Gastrocnemius medialis (tissue), 4 donors: ENCODE measurements around the gene C17orf58. TPM values are rescaled to one million over a fixed set of nuclear protein-coding genes. Genes with fewer than 3 reads are reported as not detected.
"Not testable (repeated sequence)": the region's sequence is repeated elsewhere in the genome, so short reads cannot be mapped to it uniquely, and the experiment has no call there.

ENCODE experiments used
- ATAC-seq, 2 donors: fragments of 150-250 bp; one replicate each; pipeline ENCODE4 v1.9.1; 2016
- DNase-seq, 2 donors: peaks; one replicate each; pipeline ENCODE4 v3.0.0-alpha.2; 2019
- H3K27ac ChIP-seq, 4 donors: fragments of 200-600 bp; sonication (generic); 1 replicate in 1 of 4; 2 replicates in 3 of 4; pipeline ENCODE4 v1.5.1; 2016 to 2018; ENCODE audit warnings: mild to moderate bottlenecking in 2 of 4, moderate library complexity in 1 of 4
- H3K27me3 ChIP-seq, 3 donors: fragments of 200-600 bp; sonication (generic) in 2 of 3; 1 replicate in 1 of 3; 2 replicates in 2 of 3; pipeline versions ENCODE4 v1.5.1 to v1.6.0; 2016 to 2019; ENCODE audit warnings: mild to moderate bottlenecking in 1 of 3, moderate library complexity in 1 of 3
- H3K36me3 ChIP-seq, 2 donors: fragments of 200-600 bp; sonication (generic) in 1 of 2; one replicate each; pipeline ENCODE4 v1.5.1; 2017 to 2018
- H3K4me1 ChIP-seq, 2 donors: fragments of 200-600 bp; sonication (generic) in 1 of 2; one replicate each; pipeline ENCODE4 v1.5.1; 2016 to 2017; ENCODE audit warnings: mild to moderate bottlenecking in 2 of 2
- H3K4me3 ChIP-seq, 4 donors: fragments of 200-600 bp; sonication (generic) in 3 of 4; 1 replicate in 1 of 4; 2 replicates in 3 of 4; pipeline ENCODE4 v1.5.1; 2016 to 2019; ENCODE audit warnings: mild to moderate bottlenecking in 2 of 4
- H3K9me3 ChIP-seq, 3 donors: fragments of 200-600 bp; sonication (generic) in 2 of 3; 1 replicate in 1 of 3; 2 replicates in 2 of 3; pipeline ENCODE4 v1.5.1; 2016 to 2019
- POLR2A ChIP-seq, 2 donors: fragments of 450-650 bp; IDR thresholded peaks; one replicate each; pipeline ENCODE4 v1.6.1; 2017; ENCODE audit warnings: antibody characterized with exemption in 2 of 2, mild to moderate bottlenecking in 2 of 2, moderate library complexity in 2 of 2
- in situ Hi-C, 4 donors: fragments of 200-750 bp; cut with MboI; loops; one replicate each; pipeline versions ENCODE4 v1.15.0 to v1.8.0; 2017; ENCODE audit warnings: low sequenced_read_pairs in 4 of 4
- intact Hi-C: fragments of 100-400 bp; cut with DNase I; formaldehyde crosslinking; loops from one replicate; pipeline ENCODE4 v1.15.1; 2023; ENCODE audit warnings: low total_unique reads
- total RNA-seq, 4 donors: library from RNA; depleted of rRNA; stranded (reverse); fragments of >200 nt; gene quantifications; one replicate each; pipeline versions ENCODE4 v1.1.0 to v1.2.3, GENCODE V29; 2016
- TF ChIP-seq, protein P1 (sequence below), 5 experiments: fragments of 450-650 bp in 3 of 5; fragments of 200-600 bp in 2 of 5; sonication (generic) in 2 of 5; IDR thresholded peaks in 4 of 5; conservative IDR thresholded peaks in 1 of 5; 1 replicate in 4 of 5; 2 replicates in 1 of 5; pipeline ENCODE4 v1.5.1; 2016 to 2019; ENCODE audit warnings: antibody characterized with exemption in 5 of 5, mild to moderate bottlenecking in 3 of 5, moderate library complexity in 3 of 5

Gene C17orf58
- total RNA-seq, 4 donors from 2014 or later, result 1.5 to 9.0 (median 5.6) TPM

- in situ Hi-C loops (no loop called here), intact Hi-C loops (no loop called here)
- no peak overlapping the region for H3K27ac ChIP-seq
- no peaks in the 10 kb centered on the region for H3K4me1 ChIP-seq
- no peak for ATAC-seq
- H3K27me3 ChIP-seq, result no peaks in the 10 kb centered on the region
- TF ChIP-seq, protein P1, sequence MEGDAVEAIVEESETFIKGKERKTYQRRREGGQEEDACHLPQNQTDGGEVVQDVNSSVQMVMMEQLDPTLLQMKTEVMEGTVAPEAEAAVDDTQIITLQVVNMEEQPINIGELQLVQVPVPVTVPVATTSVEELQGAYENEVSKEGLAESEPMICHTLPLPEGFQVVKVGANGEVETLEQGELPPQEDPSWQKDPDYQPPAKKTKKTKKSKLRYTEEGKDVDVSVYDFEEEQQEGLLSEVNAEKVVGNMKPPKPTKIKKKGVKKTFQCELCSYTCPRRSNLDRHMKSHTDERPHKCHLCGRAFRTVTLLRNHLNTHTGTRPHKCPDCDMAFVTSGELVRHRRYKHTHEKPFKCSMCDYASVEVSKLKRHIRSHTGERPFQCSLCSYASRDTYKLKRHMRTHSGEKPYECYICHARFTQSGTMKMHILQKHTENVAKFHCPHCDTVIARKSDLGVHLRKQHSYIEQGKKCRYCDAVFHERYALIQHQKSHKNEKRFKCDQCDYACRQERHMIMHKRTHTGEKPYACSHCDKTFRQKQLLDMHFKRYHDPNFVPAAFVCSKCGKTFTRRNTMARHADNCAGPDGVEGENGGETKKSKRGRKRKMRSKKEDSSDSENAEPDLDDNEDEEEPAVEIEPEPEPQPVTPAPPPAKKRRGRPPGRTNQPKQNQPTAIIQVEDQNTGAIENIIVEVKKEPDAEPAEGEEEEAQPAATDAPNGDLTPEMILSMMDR (IDR thresholded peaks at IDR 0.05 in 4 of 5, conservative IDR thresholded peaks at IDR 0.05 in 1 of 5), result no peak
- DNase-seq, result no peak
- no peaks in the 10 kb centered on the region for H3K9me3 ChIP-seq
- H3K4me3 ChIP-seq, result no peak overlapping the region
- no peaks in the 10 kb centered on the region for H3K36me3 ChIP-seq
Observed at GRCh38 chr17:67980456-67980855, 15.8 kb downstream of the C17orf58 start.

DNA sequence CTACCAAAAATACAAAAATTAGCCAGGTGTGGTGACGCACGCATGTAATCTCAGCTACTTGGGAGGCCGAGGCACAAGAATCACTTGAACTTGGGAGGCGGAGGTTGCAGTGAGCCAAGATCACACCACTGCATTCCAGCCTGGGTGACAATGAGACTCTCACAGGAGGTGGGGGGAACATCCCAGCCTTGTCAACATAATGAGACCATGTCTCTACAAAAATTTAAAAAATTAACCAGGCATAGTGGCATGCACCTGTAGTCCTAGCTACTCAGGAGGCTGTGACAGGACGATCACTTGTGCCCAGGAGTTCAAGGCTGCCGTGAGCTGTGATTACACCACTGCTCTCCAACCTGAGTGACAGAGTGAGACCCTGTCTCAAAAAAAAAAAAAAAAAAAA, 20.0 kb downstream of the C17orf58 start:
- H3K27ac ChIP-seq, H3K4me3 ChIP-seq, H3K9me3 ChIP-seq, intact Hi-C loops, ATAC-seq, H3K36me3 ChIP-seq, in situ Hi-C loops, H3K27me3 ChIP-seq, H3K4me1 ChIP-seq, DNase-seq: not testable (repeated sequence)

- ATAC-seq (no peak), DNase-seq (no peak)
- no peaks in the 10 kb centered on the region for H3K4me1 ChIP-seq
- no peak overlapping the region for H3K4me3 ChIP-seq
- no peak overlapping the region for H3K27ac ChIP-seq
- no peaks in the 10 kb centered on the region for H3K9me3 ChIP-seq
- in situ Hi-C loops, result no loop called here
- TF ChIP-seq, protein P1 (IDR thresholded peaks at IDR 0.05 in 4 of 5, conservative IDR thresholded peaks at IDR 0.05 in 1 of 5), result no peak
- no peak for TF ChIP-seq POLR2A (IDR thresholded peaks at IDR 0.05)
- peaks cover 0 to 10% of the 10 kb centered on the region in 2 donors for H3K36me3 ChIP-seq
- intact Hi-C loops, result no loop called here
- no peaks in the 10 kb centered on the region for H3K27me3 ChIP-seq
Observed at GRCh38 chr17:67974598-67975066, 21.6 kb downstream of the C17orf58 start.

DNA sequence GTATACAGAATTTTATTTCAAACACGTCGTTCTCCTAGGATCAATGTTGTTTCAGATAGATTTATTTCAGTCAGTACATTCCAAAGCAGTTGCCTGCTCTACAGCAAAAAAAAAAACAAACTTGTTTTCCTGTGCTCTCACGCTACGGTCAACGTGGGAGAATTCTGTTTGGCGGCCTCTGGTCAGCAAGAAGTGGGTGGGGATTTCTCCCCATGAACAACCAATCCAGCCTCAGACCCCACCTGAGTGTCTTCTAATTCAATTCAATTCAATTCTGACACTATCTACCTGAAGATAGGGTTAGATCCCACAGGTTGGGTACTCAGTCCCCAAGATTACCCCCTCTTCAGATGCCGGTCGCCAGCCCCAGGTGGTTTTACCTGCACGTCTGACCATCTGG, 22.1 kb downstream of the C17orf58 start:
- in situ Hi-C loops, result no loop called here
- H3K4me3 ChIP-seq, result no peak overlapping the region
- ATAC-seq, result no peak
- H3K27me3 ChIP-seq, result no peaks in the 10 kb centered on the region
- no peak overlapping the region for H3K27ac ChIP-seq
- peaks cover 0 to 10% of the 10 kb centered on the region in 2 donors for H3K36me3 ChIP-seq
- no peak for TF ChIP-seq POLR2A (IDR thresholded peaks at IDR 0.05)
- TF ChIP-seq, protein P1 (IDR thresholded peaks at IDR 0.05 in 4 of 5, conservative IDR thresholded peaks at IDR 0.05 in 1 of 5), result no peak
- no peak for DNase-seq
- H3K4me1 ChIP-seq, result no peaks in the 10 kb centered on the region
- intact Hi-C loops, result no loop called here
- no peaks in the 10 kb centered on the region for H3K9me3 ChIP-seq

DNA sequence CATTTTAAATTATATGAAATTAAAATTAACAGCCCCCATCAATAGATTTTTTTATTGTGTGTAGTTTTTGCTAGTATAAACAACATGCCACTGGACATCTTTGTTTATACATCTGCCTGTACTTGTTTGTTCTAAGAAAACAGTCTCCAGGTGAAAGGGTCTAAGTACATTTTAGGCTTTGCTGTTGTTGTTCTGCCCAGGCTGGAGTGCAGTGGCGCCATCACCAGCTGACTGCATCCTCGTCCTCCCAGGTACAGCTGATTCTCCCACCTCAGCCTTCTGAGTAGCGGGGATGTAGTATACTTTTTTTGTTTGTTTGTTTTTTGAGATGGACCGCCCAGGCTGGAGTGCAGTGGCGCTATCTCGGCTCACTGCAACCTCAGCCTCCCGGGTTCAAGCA, 25.5 kb downstream of the C17orf58 start:
- Histone ChIP-seq H3K9me3 (no peaks in the 10 kb centered on the region), H3K4me3 (no peak overlapping the region), H3K27ac (no peak overlapping the region), H3K27me3 (no peaks in the 10 kb centered on the region), H3K4me1 (no peaks in the 10 kb centered on the region), H3K36me3 (peaks cover 0 to 29% of the 10 kb centered on the region in 2 donors)
- ATAC-seq, result no peak
- in situ Hi-C loops (no loop called here), intact Hi-C loops (no loop called here)
- no peak for TF ChIP-seq POLR2A (IDR thresholded peaks at IDR 0.05)
- DNase-seq, result no peak

- intact Hi-C loops, result loop anchor here (2.0 to 5.0 kb wide), 3 partner anchors 49 to 499 kb away; no protein-coding TSS in a partner anchor
- H3K4me1 ChIP-seq, result not testable (repeated sequence)
Observed at GRCh38 chr17:67963145-67963572, 33.1 kb downstream of the C17orf58 start.

DNA sequence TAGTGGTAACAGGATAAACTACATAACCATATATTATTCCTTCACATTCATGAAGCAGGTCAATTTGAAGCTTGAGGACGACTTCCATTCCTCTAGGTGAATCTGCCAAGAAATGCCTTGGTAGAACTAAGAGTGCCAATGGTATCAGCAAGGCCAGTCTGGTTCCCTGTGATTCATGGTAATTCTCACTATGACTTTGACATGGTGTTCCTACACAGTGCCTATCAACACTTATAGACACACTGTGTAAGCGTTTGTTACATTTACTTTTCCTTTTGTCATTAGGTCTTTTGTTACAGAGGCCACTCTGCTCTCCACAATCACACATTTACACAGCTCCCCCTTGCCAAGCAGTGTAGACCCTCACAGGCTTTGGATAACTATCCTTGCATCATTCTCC, 34.1 kb downstream of the C17orf58 start:
- in situ Hi-C loops, result not testable (repeated sequence)

More at GRCh38 chr17:67963145-67963572, 33.1 kb downstream of the C17orf58 start:
- in situ Hi-C loops, H3K4me3 ChIP-seq, H3K9me3 ChIP-seq, H3K27me3 ChIP-seq: not testable (repeated sequence)
- Histone ChIP-seq H3K36me3 (peaks cover 0 to 39% of the 10 kb centered on the region in 2 donors), H3K27ac (peak overlapping the region in 1 of 4 donors; percentile 73)
- TF ChIP-seq, protein P1 (IDR thresholded peaks at IDR 0.05 in 4 of 5, conservative IDR thresholded peaks at IDR 0.05 in 1 of 5), result peak; percentile 59 to 73 (median 69)
- ATAC-seq (peak; percentile 96), DNase-seq (peak; percentile 43 to 65)

DNA sequence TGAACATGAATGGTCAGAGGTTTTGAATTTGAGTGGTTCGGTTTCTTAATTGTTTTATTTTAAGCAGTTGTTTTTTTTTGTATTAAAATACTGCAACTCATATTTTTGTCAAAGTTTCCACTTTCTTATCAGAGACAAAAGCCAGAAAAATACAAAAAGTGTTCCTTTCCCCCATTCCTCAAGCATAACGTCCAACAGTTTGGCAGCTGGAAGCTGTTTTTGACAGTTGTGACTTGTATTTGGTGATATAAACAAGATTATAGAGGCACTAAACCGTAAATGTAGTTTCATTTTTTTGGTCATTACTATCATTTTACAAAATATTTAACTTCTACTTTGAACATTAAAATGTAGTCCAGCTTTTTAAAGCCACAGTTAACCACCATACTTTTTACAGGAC, 36.0 kb downstream of the C17orf58 start:
- intact Hi-C loops, result loop anchor here (5.0 kb wide), 2 partner anchors 52 to 502 kb away; no protein-coding TSS in a partner anchor
- H3K27ac ChIP-seq, H3K9me3 ChIP-seq, in situ Hi-C loops, DNase-seq, H3K4me1 ChIP-seq, ATAC-seq, H3K4me3 ChIP-seq, H3K27me3 ChIP-seq: not testable (repeated sequence)
- H3K36me3 ChIP-seq, result peaks cover 0 to 14% of the 10 kb centered on the region in 2 donors

More for the DNA sequence above, 34.1 kb downstream of the C17orf58 start:
- DNase-seq, H3K27me3 ChIP-seq, ATAC-seq, H3K4me1 ChIP-seq, H3K9me3 ChIP-seq, H3K4me3 ChIP-seq: not testable (repeated sequence)
- peaks cover 0 to 33% of the 10 kb centered on the region in 2 donors for H3K36me3 ChIP-seq
- intact Hi-C loops, result loop anchor here (2.0 to 5.0 kb wide), 3 partner anchors 50 to 500 kb away; no protein-coding TSS in a partner anchor
- H3K27ac ChIP-seq, result peak overlapping the region in 2 of 4 donors; percentile 2 to 73
